GM10266 (cell line): ENCODE results near the gene VPS13D.

ENCODE experiments used
- DNase-seq: peaks from one replicate; pipeline ENCODE4 v3.0.0; 2012; ENCODE audit errors: extremely low spot score
- CTCF ChIP-seq: IDR thresholded peaks from 2 replicates; pipeline ENCODE4 v1.5.1; 2012; ENCODE audit warnings: mild to moderate bottlenecking, low read depth; ENCODE audit not compliant: control insufficient read depth, insufficient read depth; ENCODE audit errors: missing control alignments

Gene VPS13D

GRCh38 chr1:12502336-12503109 is 272.7 kb downstream of the VPS13D start:
- DNase-seq = no peak
- no peak for TF ChIP-seq CTCF

- no peak for DNase-seq
- TF ChIP-seq CTCF = no peak
Measured at GRCh38 chr1:12503709-12504108, 273.9 kb downstream of the VPS13D start.

DNA sequence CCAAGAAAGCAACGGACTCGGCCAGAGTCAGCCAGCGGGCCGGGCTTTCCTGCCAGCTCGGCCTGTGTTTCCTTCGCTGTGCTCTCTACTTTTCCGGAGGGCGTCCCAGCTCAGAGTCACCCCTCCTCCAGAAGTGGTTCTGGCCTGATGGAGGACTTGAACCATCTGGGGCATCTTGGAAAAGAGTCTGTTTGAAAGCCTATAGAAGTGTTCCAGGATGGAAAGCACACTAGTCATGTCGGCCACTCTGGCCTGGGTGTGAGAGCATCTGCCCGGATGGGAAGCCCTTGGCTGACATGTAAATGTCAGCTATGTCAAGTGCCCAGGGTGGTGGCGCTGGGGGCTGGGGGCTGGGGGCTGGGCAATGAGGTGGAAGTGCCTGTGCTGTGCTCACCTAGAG is 274.8 kb downstream of the VPS13D start:
- no peak for DNase-seq
- no peak for TF ChIP-seq CTCF

- no peak for TF ChIP-seq CTCF
Measured at GRCh38 chr1:12505231-12505630, 275.4 kb downstream of the VPS13D start.

GRCh38 chr1:12505639-12506280 is 275.9 kb downstream of the VPS13D start:
- DNase-seq = no peak

More at GRCh38 chr1:12505231-12505630, 275.4 kb downstream of the VPS13D start:
- no peak for DNase-seq

DNA sequence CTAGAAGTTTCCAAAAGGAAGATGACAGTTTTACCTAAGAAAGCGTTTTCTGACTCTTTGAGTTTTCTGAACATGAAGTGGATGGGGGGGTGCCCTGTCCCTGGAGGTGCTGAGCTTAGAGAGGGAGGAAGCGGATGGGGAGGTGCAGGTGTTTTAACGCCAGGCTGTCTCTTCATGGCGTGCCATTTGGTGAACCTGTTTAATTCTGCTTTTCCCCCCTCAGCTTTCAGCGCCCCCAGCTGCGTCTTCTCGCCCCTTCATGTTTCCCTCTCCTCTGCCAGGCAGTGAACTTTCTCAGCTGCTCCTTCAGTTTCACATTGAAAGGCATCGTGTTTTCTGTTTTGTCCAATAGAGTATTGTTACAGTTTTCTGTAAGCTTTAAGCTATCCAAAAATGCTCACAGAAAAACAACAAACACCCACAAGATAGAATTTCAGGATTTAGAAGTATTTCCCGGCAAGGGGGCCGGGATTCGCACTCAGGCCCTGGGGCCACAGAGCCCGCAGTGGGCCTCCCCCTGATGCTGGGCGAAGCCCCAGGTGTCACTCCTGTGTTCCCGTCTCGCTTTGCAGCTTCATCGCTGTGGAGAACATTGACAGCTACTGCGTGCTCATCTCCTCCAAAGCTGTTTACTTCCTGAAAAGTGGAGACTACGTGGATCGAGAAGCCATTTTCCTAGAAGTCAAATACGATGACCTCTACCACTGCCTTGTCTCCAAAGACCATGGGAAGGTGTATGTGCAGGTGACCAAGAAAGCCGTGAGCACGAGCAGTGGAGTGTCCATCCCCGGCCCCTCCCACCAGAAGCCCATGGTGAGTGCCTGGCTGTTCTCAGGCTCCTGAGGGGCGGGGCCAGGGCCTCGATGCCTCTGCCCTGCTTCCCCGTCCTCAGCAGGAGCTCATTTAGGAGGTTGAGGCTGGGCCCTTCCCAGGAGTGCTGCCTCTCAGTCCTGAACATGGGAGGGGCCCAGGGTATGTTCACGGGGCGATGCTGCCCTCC is 276.8 kb downstream of the VPS13D start:
- no peak for DNase-seq
- no peak for TF ChIP-seq CTCF

More at GRCh38 chr1:12505639-12506280, 275.9 kb downstream of the VPS13D start:
- no peak for TF ChIP-seq CTCF
